ENCODE measurements around the gene DOCK2.

Gene DOCK2

DNA sequence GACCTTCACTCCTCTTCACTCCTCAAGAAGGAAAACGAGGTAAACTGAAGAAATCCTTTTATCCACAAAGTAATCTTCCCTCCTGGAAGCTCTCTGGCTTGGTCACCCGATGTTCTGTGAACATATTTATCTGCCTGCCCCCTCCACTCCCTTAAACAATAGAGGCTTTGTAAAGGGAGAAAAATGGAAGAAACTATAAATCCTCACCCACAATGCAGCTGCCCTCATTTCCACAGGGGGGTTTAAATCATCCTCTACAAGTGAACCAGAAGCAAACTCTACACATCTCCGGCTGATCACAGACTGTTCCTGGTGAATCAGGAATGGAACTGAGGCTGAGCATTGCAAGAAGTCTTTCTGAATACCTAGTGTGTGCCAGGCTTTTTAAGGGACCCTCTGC is 336.0 kb downstream of the DOCK2 start:
- no peak for DNase-seq (ENCODE audit: low read depth in 2 of 2, low spot score in 1 of 2)

DNA sequence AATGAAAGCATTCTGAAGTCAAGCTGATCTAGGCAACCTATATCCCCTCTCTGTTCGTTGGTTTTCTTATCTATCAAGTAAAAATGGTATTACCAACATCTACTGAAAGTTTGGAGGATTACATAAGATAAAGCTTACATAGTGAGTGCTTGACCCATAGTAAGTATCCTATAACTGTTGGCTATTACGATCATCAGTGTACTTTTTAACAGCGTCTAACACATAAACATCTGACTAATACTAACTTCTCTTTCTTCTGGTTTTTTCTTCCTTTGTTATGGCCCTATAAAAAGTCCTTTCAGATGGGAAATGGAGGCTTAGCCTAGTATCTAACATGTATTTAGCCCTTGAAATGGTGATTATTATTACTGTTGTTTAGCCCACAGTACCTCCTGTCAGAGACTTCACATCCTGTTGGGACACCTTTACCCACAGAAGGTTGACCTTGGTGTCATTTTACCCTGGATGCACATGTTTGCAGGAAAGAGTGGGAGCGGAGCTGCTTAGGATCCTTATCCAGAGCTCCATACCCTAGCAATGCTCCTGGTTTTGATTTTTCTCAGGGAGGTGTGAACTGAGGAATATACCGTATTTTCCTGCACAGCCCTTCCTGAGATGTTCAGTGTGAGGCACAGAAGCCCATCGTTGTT is 337.2 kb downstream of the DOCK2 start:
- DNase-seq (ENCODE audit: low read depth in 2 of 2, low spot score in 1 of 2), result no peak

DNA sequence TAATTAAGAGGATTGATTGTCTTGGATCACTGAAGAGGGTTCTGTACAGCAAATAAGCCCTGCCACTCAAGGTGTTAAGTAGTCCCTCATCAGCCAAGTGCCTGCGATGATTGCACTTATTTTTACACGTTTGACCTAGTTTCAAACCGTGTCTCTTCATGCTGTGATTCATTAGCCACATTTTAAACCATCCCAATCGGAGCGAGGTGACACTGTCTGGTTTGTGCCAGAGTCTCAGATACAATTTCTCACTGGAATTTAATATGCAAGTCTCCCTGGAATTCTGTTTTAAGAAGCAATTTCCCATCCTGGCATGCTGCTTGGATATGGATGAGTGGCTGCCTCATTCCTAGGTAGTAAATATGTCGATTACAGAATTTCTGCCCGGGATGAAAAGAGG is 341.6 kb downstream of the DOCK2 start:
- DNase-seq (ENCODE audit: low read depth in 2 of 2, low spot score in 1 of 2), result no peak

DNA sequence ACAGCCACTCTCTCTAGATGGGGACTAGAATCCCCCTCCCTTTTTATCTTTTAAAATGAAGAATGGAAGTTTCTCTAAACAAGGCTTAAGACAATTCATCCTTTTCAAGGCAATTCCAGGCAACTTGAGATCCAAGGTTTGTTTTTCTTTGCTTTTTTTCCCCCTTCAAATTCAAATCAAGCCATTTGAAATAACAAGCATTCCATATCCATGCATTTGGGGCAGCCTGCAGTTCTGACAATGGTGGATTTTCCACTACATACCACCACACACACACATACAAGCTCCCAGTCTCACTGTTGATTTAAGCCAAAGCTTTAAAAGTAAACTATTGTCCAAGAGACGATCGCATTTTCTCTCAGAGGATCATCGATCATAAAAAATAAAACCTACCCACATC is 342.8 kb downstream of the DOCK2 start:
- DNase-seq (ENCODE audit: low read depth in 2 of 2, low spot score in 1 of 2), result no peak

DNA sequence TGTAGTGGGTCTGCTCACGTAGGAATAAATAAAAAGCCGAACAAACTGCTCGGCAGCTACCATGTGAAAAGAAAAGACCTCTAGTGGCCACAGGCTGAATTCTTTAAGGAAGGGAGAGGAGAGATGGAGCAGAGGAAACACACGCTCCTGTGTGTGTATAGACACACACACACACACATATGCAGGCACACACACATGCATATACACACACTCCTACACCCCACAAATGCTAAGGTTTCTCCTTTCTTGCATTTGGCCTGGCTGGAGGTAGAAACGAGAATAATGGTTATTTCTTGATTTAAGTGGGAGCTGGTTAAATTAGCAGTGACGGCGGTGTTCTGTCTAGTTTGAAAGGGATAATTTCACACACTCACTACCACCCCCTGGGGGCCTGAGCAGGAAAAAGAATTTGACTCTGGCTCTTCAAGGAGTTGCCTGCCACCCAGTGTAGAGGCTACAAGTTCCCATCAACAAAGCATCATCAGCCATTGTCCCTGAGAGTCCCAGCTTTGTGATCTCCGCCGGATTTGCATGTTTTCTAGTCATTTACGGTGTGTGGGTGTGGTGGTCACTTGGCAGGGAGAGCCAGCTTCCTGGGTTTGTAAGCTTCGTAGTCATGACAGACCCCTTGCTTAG is 343.5 kb downstream of the DOCK2 start, which contains the start of gene INSYN2B:
Gene INSYN2B, minus strand, starts transcription at position 78 of the 636 bp plus-strand sequence. CDS start 96,597 bp downstream, outside the sequence.
- DNase-seq (ENCODE audit: low read depth in 2 of 2, low spot score in 1 of 2), result no peak

DNA sequence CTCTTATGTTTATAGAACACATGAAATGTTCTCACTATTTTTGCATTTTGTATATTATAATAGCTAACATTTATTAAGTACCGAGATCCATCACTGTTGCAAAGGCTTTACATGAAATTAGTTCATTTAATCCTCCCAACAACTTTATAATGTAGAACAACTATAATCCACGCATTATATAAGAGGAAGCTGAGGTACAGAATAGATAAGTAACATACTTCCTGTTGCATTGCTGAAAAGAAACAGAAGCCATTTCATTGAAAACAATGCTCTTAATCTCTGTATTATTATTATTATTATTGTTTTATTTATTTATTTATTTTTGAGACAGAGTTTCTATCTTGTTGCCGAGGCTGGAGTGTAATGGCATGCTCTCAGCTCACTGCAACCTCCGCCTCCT is 351.1 kb downstream of the DOCK2 start:
- DNase-seq (ENCODE audit: low read depth in 2 of 2, low spot score in 1 of 2), result no peak

DNA sequence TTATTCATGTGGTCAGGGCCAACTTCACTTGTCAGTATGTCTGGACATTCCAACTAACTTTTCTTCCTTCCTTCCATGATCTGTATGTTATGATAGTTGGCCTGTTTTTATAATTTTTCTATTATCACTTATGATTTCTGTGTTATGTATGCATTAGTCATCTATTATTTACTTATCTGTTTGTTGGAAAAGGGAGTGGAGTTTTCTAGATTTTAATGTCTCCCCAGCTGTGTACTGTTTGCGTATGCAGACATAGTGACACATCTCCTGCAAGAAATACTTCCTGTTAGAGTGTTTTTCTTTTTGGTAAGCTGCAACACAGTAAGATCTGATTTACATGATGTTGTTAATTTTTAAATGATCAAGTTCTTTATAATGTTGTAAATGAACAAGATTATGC is 351.9 kb downstream of the DOCK2 start:
- DNase-seq (ENCODE audit: low read depth in 2 of 2, low spot score in 1 of 2), result no peak

DNA sequence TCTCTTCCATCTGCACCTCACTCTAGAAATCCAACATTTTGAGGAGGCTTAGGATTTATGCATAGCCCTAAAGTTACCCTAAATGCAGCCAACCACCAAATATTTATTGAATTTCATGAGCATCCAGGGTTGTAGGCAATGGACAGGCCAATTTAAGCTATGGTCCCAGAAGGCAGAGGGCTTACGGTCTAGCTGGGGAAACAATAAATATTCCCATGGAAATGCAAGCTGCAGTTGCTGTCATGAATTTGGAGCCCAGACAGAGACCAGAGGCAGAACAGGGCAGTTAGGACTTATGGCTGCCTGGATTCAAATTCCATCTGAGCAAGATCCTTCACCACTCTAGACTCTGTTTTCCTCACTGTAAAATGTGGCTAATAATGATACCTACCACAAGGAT is 352.3 kb downstream of the DOCK2 start:
- DNase-seq (ENCODE audit: low read depth in 2 of 2, low spot score in 1 of 2), result no peak

DNA sequence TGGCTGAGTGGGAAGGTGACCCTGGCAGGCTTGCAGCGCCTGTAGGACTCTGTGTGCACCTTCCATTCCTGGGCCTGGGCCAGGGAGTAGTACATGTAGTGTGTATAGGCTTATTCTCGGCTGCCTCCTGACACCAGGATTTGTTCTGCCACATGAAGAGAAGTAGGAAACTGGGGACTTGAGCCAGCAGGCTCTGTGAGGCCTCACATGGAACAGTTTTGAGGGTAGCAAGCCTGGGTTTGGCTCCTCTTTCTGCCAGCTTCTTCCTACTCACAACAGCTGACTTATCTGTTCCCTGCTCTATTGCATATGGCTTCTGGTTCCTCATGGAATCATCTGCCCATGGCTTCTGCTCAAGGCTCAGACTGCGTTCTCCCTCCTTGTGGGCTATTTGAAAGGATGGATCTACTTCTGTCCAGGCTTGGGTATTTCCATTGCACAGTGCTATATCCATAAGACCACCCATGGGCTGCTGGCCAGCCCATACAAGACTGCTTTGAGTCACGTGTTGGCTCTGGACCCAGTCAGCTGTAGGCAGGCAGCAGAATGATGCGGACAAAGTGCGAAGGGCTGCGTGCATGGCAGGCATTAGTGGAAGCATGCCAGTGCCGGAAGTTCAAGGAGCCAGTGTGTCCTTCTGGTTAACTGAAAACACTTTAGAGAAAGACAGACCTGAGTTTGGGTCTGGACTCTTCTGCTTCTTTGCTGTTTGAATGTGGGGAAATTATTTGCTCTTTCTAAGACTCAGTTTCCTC is 354.2 kb downstream of the DOCK2 start:
- no peak for DNase-seq (ENCODE audit: low read depth in 2 of 2, low spot score in 1 of 2)

DNA sequence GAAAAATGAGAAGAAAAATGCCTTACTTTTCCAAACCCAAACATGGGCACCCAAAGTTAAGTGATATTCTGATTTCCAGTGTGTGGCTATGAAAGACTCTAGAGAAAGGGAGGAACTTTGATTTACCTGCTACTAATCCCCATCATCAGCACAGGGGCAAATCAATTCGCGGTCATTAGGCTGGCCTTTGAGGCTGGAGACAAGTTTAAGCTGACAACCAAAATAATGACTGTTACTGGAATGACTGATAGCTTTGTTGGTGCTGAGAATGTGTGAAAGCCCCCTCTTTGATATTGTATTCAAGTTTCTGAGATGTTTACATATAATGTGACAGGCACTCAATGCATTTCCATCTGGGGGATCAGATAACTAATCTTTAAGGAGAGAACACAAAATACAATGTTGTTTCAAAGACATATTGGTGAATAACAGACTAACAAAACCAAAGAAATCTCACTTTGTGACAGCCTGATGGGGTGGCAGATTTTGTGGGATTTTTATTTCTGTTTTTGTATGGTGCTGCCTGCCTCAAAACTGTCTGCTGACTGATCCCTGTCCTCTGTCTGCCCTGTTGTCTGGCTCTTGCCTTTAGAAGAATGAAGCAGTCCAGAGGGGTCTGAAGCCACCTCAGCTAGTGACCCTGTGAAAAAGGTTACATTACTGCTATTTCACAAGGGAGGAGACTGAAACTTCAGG is 355.9 kb downstream of the DOCK2 start:
- DNase-seq (ENCODE audit: low read depth in 2 of 2, low spot score in 1 of 2), result no peak

DNA sequence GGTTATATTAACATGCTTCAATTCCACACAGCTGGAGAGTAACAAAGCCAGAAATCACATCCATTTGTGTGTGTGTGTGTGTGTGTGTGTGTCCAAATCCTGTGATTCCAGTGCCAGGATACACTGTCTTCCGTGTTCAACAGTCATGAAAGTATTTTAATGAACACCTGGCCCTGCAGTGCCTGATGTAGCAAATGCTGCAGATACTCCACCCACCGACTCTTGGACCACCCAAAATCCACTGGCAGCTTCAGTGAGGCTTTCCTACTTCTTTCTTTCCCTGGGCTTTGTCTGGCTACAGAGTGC is 356.4 kb downstream of the DOCK2 start:
- DNase-seq (ENCODE audit: low read depth in 2 of 2, low spot score in 1 of 2), result no peak

DNA sequence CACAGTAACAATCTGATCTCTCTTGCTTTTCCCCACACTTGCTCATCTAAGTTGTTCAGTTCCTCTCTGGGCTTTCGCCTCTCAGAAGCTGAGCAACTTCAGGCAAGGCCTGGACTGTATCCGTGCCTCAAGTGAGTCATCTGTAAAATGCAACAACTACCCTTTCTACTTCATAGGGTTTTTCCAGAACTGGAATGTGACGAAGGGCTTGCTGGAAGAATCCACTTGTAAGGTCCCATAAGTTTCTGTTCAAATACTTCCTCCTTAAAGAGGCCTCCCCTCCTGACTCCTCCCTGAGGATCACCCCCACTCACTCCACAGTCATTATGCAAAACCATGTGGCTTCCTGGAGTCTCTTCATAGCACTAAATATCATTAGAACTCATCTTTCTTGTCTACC is 360.7 kb downstream of the DOCK2 start:
- no peak for DNase-seq (ENCODE audit: low read depth in 2 of 2, low spot score in 1 of 2)

DNA sequence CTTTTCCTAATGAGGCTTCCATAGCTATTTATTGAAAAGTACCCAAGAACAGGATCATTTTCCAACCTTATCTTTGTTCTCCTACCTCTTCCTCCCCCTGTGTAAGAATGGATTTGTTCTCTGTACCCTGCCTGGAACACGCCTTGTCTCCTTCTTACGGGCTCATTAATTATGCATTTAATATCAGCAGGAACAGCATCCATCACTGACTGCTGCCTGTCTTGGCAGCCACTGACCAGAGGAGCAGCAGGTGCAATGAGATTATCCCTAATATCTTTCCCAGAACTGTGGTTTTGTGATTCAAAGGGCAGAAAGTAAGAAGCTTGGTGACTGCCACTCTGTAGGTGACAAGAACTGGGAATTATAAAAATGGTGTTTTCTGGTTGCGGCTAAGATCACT is 362.5 kb downstream of the DOCK2 start:
- DNase-seq (ENCODE audit: low read depth in 2 of 2, low spot score in 1 of 2), result no peak

DNA sequence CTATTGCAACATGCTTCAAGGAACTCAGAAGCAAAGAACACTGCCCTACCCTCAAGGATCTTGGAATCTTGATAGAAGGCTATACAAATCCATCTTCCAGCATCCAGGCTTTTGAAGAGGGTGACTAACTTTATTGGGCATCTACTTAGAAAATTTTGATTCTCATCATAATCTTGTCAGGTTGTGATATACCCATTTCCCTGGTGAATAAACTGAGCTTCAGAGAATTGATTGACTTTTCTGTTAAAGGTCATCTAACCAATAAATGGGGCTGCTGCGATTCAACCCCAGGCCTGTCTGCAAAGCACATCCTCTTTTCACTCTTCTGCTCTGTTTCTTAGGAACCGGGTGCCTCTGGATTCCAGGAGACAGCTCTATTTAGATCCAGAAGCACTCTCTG is 363.1 kb downstream of the DOCK2 start:
- no peak for DNase-seq (ENCODE audit: low read depth in 2 of 2, low spot score in 1 of 2)

DNA sequence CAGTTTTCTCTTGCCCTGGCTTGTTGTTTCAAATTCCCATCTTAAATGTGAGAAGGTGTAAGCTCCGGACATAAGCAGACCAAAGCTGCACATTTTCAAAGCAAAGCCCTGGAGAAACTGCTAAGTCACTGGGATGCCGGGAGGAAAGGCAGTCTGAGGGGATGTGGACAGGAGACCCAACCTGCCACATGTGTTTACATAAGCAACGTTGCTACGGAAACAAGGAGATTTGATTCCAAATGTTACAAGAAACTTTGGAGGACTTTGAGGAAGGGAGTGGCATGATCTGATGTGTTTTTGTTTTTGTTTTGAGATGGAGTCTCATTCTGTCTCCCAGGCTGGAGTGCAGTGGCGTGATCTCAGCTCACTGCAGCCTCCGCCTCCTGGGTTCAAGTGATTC is 368.9 kb downstream of the DOCK2 start:
- no peak for DNase-seq (ENCODE audit: low read depth in 2 of 2, low spot score in 1 of 2)

DNA sequence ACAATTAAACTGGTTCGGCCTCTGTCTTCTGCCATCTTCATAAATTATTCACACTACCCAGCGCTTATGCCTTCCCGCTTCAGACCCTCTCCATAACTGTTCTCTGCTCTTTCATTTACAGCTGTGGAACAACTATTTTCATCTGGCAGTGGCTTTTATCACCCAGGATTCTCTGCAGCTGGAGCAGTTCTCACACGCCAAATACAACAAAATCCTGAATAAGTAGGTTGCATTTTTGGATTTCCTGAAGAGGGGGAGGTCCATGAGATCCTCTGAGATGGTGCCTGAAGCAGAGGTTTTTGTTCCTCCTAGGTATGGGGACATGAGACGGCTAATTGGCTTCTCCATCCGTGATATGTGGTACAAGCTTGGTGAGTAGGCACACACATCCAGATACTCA is 371.3 kb downstream of the DOCK2 start:
- DNase-seq (ENCODE audit: low read depth in 2 of 2, low spot score in 1 of 2), result no peak

DNA sequence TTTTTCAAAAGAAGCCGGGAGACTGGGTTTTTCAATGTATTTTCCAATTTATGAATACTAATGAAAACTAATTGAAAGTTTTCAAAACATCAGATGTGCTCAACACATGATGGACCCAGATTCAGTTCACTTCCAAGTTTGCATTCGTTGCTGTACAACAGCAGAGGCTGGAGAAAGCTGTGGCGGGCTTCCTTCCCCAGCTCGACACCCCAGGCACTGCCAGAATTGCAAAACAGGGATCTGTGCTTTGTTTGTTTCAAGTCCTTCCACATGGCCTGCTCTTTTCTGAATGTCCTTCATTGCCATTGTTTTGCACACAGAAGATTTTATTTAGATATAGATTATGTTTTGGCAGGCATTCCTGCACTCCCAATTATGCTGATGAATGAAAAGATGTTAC is 373.5 kb downstream of the DOCK2 start:
- no peak for DNase-seq (ENCODE audit: low read depth in 2 of 2, low spot score in 1 of 2)

DNA sequence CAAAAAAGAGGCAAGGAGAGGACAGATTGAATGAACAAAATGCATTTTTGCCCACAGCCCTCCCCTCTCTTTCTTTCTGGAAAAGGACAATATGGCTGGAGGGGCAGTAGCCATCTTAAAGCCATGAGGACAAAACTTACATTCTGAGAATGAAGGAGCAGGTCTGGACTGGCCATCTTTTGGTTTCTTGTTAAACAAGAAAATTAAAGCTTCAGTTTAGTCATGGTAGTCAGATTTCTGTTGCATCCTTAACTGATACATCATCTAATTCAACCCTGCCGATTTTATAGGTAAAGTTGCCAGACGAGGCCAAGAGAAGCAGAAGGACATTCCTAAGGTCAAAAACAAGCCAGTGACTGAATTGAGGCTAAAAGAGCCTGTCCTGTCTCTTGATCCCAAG is 374.7 kb downstream of the DOCK2 start:
- no peak for DNase-seq (ENCODE audit: low read depth in 2 of 2, low spot score in 1 of 2)

DNA sequence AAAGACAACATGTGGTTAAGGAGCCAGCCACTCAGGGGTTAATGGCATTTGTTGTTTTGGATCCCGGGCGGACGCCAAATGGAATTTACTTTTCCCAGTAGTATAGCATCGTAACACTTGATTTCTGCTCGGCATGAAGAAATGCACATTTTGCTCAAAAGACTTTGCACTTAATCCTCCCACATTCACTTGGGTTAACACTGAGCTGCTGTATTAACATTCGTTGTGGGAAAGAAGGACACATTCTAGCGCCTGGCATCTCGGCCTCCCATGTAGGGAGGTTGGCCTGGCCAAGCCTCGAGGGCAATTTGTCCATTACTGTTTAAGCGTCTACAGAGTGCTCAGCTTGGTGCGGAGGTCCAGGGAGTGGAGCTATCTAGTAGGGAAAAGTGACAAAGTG is 375.5 kb downstream of the DOCK2 start:
- DNase-seq (ENCODE audit: low read depth in 2 of 2, low spot score in 1 of 2), result no peak

DNA sequence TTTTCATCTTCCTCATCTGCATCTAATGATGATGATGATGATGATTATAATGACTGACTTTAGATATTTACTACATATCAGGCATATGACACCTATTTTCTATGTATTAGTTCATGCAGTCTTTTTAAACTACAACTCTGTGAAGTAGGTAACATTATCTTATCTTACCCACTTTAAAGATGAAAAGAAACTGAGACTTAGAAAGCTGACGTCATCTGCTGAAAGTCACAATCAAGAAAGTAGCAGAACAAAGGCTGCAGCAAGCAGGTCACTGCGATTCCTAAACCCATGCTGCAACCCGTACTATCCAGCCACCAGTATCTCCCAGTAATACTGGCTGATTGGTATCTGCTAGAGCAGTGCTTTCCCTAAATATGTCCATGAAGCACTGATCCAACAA is 383.3 kb downstream of the DOCK2 start:
- DNase-seq (ENCODE audit: low read depth in 2 of 2, low spot score in 1 of 2), result no peak

DNA sequence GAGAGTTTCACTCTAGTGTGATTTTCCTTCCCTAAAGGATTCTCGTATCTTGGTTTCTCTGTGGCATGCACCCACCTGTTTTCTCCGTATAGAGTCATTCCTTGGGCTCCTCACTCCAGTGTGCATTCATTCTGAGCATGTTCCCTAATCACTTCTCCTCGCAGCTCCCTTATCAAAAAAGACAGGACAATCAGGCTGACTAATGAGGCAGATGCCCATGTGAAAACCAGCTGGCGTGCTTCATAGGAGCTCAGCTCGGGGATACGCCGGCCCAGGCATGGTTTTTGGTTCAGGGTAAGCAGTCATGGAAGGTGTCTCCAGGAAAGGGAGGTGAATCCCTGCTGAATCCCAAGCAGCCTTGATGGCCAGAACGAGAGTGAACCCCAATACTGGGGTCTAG is 384.4 kb downstream of the DOCK2 start:
- no peak for DNase-seq (ENCODE audit: low read depth in 2 of 2, low spot score in 1 of 2)

DNA sequence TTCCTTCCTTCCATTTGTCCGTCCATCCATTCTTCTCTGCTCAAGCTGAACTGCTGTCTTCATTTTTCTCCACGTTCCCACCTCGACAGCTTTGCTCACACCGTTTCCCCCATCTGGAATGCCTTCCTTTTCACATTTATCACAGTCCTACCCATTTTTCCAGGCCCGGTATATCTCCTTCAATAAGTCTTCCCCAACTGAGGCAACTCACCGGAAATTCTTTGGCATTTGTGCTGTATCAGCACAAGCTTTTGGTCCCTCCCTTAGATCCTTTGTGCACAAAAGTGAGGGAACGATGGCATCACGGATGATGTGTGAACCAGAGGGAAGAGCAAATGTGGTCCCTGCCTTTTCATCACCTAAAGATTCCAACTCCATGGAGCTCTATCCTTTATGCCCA is 388.8 kb downstream of the DOCK2 start:
- DNase-seq (ENCODE audit: low read depth in 2 of 2, low spot score in 1 of 2), result no peak
